Motor neuron (in vitro differentiated cells): ENCODE data around the gene EHMT1. TPM values are rescaled to one million over a fixed set of nuclear protein-coding genes. Genes with fewer than 3 reads are reported as not detected.
A peak's percentile ranks its signal among the peaks of the same experiment; 100 is the strongest.

Experiments
- ATAC-seq, 8 experiments: fragments of 200-7000 bp; cut with Tn5 transposase; replicated peaks in 6 of 8; 2 replicates each; pipeline ENCODE4 v1.8.0; 2021; ENCODE audit warnings: mild to moderate bottlenecking in 8 of 8, moderate library complexity in 8 of 8
- H3K27ac ChIP-seq, 2 donors: fragments of 250-450 bp; sonication (Bioruptor Pico); 2 replicates each; pipeline ENCODE4 v1.9.0; 2021; ENCODE audit warnings: antibody characterized with exemption in 2 of 2, mild to moderate bottlenecking in 2 of 2, moderate library complexity in 1 of 2
- H3K4me1 ChIP-seq, 2 donors: fragments of 250-450 bp; sonication (Bioruptor Pico); replicated peaks in 1 of 2; 2 replicates each; pipeline ENCODE4 v1.6.1; 2021; ENCODE audit warnings: antibody characterized with exemption in 2 of 2, mild to moderate bottlenecking in 2 of 2, moderate library complexity in 1 of 2
- H3K4me3 ChIP-seq, 5 donors: fragments of 250-450 bp; sonication (Bioruptor Pico); 2 replicates each; pipeline ENCODE4 v1.9.0; 2021; ENCODE audit warnings: antibody characterized with exemption in 5 of 5, mild to moderate bottlenecking in 5 of 5, moderate library complexity in 4 of 5
- WGBS, 10 experiments: fragments of 450-650 bp; shearing (Covaris generic); methylation state at CpG; one replicate each; pipeline ENCODE4 v1.0.0; 2022; 5-methylcytosine and 5-hydroxymethylcytosine counted together
- in situ Hi-C, 9 experiments: fragments of 400-800 bp; cut with MboI; loops; one replicate each; pipeline ENCODE4 v1.15.0; 2021; ENCODE audit warnings: low sequenced_read_pairs in 9 of 9, low pct_unique_long_range_greater_than_20kb in 2 of 9; ENCODE audit not compliant: unreplicated experiment in 9 of 9
- total RNA-seq, 8 experiments: library from RNA; unstranded; fragments of 300-600 nt; gene quantifications; 2 replicates each; pipeline versions ENCODE4 v1.2.3 to v1.2.4, GENCODE V29; 2022

The EHMT1 gene
- total RNA-seq, 8 experiments from 2014 or later = 25.0 to 90.6 (median 42.6) TPM

GRCh38 chr9:137665226-137665625 lies 46.4 kb downstream of the EHMT1 start:
- Histone ChIP-seq H3K27ac (peak overlapping the region in 1 of 2 donors; percentile 18), H3K4me1 (peaks cover 34 to 36% of the 10 kb centered on the region in 2 donors), H3K4me3 (no peak overlapping the region)
- peak in 2 of 8 experiments; percentile 1 to 8 for ATAC-seq
- 70 to 93% (median 79%) methylated on average over 2 to 7 of the region's 7 CpGs; no CpG with 5 or more reads in 6 of the 10 experiments for WGBS, 10 experiments
- in situ Hi-C loops = no loop called here

- peaks cover 40 to 41% of the 10 kb centered on the region in 2 donors for H3K4me1 ChIP-seq
- H3K4me3 ChIP-seq = no peak overlapping the region
- in situ Hi-C loops = no loop called here
- WGBS, 10 experiments = 0 to 70% (median 56%) methylated on average over 1 to 13 of the region's 18 CpGs; no CpG with 5 or more reads in 3 of the 10 experiments
- peak in 6 of 8 experiments; percentile 20 to 63 (median 53) for ATAC-seq
- H3K27ac ChIP-seq = peak overlapping the region; percentile 52 to 55
Measured at GRCh38 chr9:137665697-137666512, 47.1 kb downstream of the EHMT1 start.

- H3K4me3 ChIP-seq = no peak overlapping the region
- peaks cover 42 to 45% of the 10 kb centered on the region in 2 donors for H3K4me1 ChIP-seq
- H3K27ac ChIP-seq = peak overlapping the region; percentile 52 to 55
- in situ Hi-C loops = no loop called here
- peak in 5 of 8 experiments; percentile 27 to 56 (median 47) for ATAC-seq
- WGBS, 10 experiments = 33 to 76% methylated on average over 2 to 5 of the region's 8 CpGs; no CpG with 5 or more reads in 8 of the 10 experiments
Measured at GRCh38 chr9:137666513-137666822, 47.7 kb downstream of the EHMT1 start.

- peaks cover 42 to 45% of the 10 kb centered on the region in 2 donors for H3K4me1 ChIP-seq
- WGBS, 10 experiments = 0 to 81% (median 42%) methylated on average over 1 to 8 of the region's 16 CpGs; no CpG with 5 or more reads in 3 of the 10 experiments
- peak overlapping the region; percentile 52 to 55 for H3K27ac ChIP-seq
- peak in 5 of 8 experiments; percentile 75 to 86 (median 85) for ATAC-seq
- in situ Hi-C loops = no loop called here
- H3K4me3 ChIP-seq = no peak overlapping the region
Measured at GRCh38 chr9:137666955-137667670, 48.3 kb downstream of the EHMT1 start.

- no peak overlapping the region for H3K27ac ChIP-seq
- in situ Hi-C loops = no loop called here
- H3K4me3 ChIP-seq = no peak overlapping the region
- peaks cover 45 to 48% of the 10 kb centered on the region in 2 donors for H3K4me1 ChIP-seq
- no peak for ATAC-seq
Measured at GRCh38 chr9:137668203-137668602, 49.4 kb downstream of the EHMT1 start.

GRCh38 chr9:137669261-137669672 lies 50.5 kb downstream of the EHMT1 start:
- peaks cover 53 to 56% of the 10 kb centered on the region in 2 donors for H3K4me1 ChIP-seq
- no peak overlapping the region for H3K4me3 ChIP-seq
- no peak for ATAC-seq
- WGBS, 10 experiments = 60 to 100% (median 84%) methylated on average over 1 to 5 of the region's 23 CpGs; no CpG with 5 or more reads in 6 of the 10 experiments
- in situ Hi-C loops = no loop called here
- no peak overlapping the region for H3K27ac ChIP-seq

- Histone ChIP-seq H3K4me1 (peaks cover 50 to 51% of the 10 kb centered on the region in 2 donors), H3K4me3 (no peak overlapping the region), H3K27ac (peak overlapping the region in 1 of 2 donors; percentile 27)
- whole genome bisulfite sequencing, 10 experiments = 11 to 100% (median 48%) methylated on average over 1 to 14 of the region's 25 CpGs
- ATAC-seq = peak in 6 of 8 experiments; percentile 30 to 68 (median 52)
- in situ Hi-C loops = no loop called here
Measured at GRCh38 chr9:137670391-137671195, 51.8 kb downstream of the EHMT1 start.

- Histone ChIP-seq H3K27ac (no peak overlapping the region), H3K4me1 (peaks cover 45 to 46% of the 10 kb centered on the region in 2 donors), H3K4me3 (no peak overlapping the region)
- ATAC-seq = no peak
- WGBS, 10 experiments = 71 to 100% (median 86%) methylated on average over 1 to 3 of the region's 3 CpGs; no CpG with 5 or more reads in 2 of the 10 experiments
- in situ Hi-C loops = no loop called here
Measured at GRCh38 chr9:137671196-137671538, 52.4 kb downstream of the EHMT1 start.

GRCh38 chr9:137671721-137672120 lies 52.9 kb downstream of the EHMT1 start:
- no peak overlapping the region for H3K4me3 ChIP-seq
- no peak for ATAC-seq
- WGBS, 10 experiments = 89 to 100% (median 98%) methylated on average over 1 to 4 of the region's 8 CpGs; no CpG with 5 or more reads in 3 of the 10 experiments
- no peak overlapping the region for H3K27ac ChIP-seq
- in situ Hi-C loops = no loop called here
- peaks cover 39 to 40% of the 10 kb centered on the region in 2 donors for H3K4me1 ChIP-seq

- no peak overlapping the region for H3K4me3 ChIP-seq
- in situ Hi-C loops = no loop called here
- no peak overlapping the region for H3K27ac ChIP-seq
- 5 to 83% (median 62%) methylated on average over 1 to 8 of the region's 13 CpGs; no CpG with 5 or more reads in 2 of the 10 experiments for WGBS, 10 experiments
- H3K4me1 ChIP-seq = peaks cover 31 to 32% of the 10 kb centered on the region in 2 donors
- ATAC-seq = peak; percentile 51 to 78 (median 61)
Measured at GRCh38 chr9:137672907-137673791, 54.3 kb downstream of the EHMT1 start.

GRCh38 chr9:137673886-137674285 lies 55.1 kb downstream of the EHMT1 start:
- Histone ChIP-seq H3K4me1 (peaks cover 32 to 33% of the 10 kb centered on the region in 2 donors), H3K27ac (peak overlapping the region in 1 of 2 donors; percentile 55), H3K4me3 (no peak overlapping the region)
- in situ Hi-C loops = no loop called here
- 20 to 83% (median 60%) methylated on average over 1 to 2 of the region's 10 CpGs; no CpG with 5 or more reads in 7 of the 10 experiments for WGBS, 10 experiments
- peak in 6 of 8 experiments; percentile 17 to 54 (median 42) for ATAC-seq
